ENCODE measurements around the gene PIGBOS1. TPM values are rescaled to one million over a fixed set of nuclear protein-coding genes. Genes with fewer than 3 reads are reported as not detected.

Gene PIGBOS1
- 10.9 and 11.7 TPM in 2 replicates for total RNA-seq (2022)
- percentile 82 among the genes with signal in this experiment for Bru-seq, nascent RNA
- percentile 90 among the genes with signal in this experiment for BruChase-seq, experiment 1, labeled RNA remaining after a 2-hour chase
- percentile 82 among the genes with signal in this experiment for BruChase-seq, experiment 2, labeled RNA remaining after a 6-hour chase
- long read RNA-seq, transcript PIGBOS1-201 (2 exons, 866 nt) = minor isoform, 5 of 17 reads
- long read RNA-seq, transcript PIGBOS1-203 (2 exons, 801 nt) = major isoform, 7 of 17 reads
- long read RNA-seq, partial matches to known transcripts = 0 of 17 reads
- long read RNA-seq, other reads (novel, unspliced or antisense) = 3 of 17 reads

- Histone ChIP-seq H3K9me3 (no peaks in the 10 kb centered on the region), H3K4me1 (no peaks in the 10 kb centered on the region), H3K27me3 (replicated peaks; ENCODE audit: control insufficient read depth, insufficient read depth, low read length) (no peaks in the 10 kb centered on the region), H3K36me3 (ENCODE audit: control insufficient read depth, insufficient read depth, low read length) (no peaks in the 10 kb centered on the region), H3K4me3 (ENCODE audit: low read depth, low read length) (peak within 1 kb of the TSS; percentile 64)
- intact Hi-C loops (cut with micrococcal nuclease; ENCODE audit: unreplicated experiment) = loop anchor here (1.0 to 2.0 kb wide), 2 partner anchors 89 to 116 kb away; partner anchors contain the start of genes CCPG1 and PIERCE2
- CTCF ChIA-PET = interaction anchor here (0.9 to 2.0 kb wide), 3 partner anchors 40 to 121 kb away, joined by 3 to 10 read pairs (median 6); no protein-coding TSS in a partner anchor
- H3K36me3 Mint-ChIP-seq (ENCODE audit: insufficient read depth, unreplicated experiment) = peaks cover 6% of the 10 kb centered on the region
- H3K27me3 Mint-ChIP-seq (ENCODE audit: insufficient read depth, unreplicated experiment) = no peaks in the 10 kb centered on the region
- TF ChIP-seq, protein P1, sequence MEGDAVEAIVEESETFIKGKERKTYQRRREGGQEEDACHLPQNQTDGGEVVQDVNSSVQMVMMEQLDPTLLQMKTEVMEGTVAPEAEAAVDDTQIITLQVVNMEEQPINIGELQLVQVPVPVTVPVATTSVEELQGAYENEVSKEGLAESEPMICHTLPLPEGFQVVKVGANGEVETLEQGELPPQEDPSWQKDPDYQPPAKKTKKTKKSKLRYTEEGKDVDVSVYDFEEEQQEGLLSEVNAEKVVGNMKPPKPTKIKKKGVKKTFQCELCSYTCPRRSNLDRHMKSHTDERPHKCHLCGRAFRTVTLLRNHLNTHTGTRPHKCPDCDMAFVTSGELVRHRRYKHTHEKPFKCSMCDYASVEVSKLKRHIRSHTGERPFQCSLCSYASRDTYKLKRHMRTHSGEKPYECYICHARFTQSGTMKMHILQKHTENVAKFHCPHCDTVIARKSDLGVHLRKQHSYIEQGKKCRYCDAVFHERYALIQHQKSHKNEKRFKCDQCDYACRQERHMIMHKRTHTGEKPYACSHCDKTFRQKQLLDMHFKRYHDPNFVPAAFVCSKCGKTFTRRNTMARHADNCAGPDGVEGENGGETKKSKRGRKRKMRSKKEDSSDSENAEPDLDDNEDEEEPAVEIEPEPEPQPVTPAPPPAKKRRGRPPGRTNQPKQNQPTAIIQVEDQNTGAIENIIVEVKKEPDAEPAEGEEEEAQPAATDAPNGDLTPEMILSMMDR (IDR thresholded peaks at IDR 0.05; ENCODE audit: insufficient read depth in 1 of 2, low read depth in 1 of 2, low read length in 1 of 2, severe bottlenecking in 1 of 2, unreplicated experiment in 1 of 2) = peak in 1 of 2 experiments; percentile 16
- BruUV-seq (replicated peaks) = TSS peak; percentile 39
- POLR2A ChIA-PET = interaction anchor here (0.7 to 1.3 kb wide), 5 partner anchors 40 to 516 kb away, joined by 3 to 8 read pairs (median 3); partner anchors contain the start of genes CCPG1 and PIERCE2
- no peaks in the 10 kb centered on the region for H3K9me3 Mint-ChIP-seq (ENCODE audit: unreplicated experiment)
- H3K4me1 Mint-ChIP-seq (ENCODE audit: low read depth, unreplicated experiment) = peaks cover 6% of the 10 kb centered on the region
- H3K4me3 Mint-ChIP-seq (ENCODE audit: unreplicated experiment) = peak within 1 kb of the TSS; percentile 75
- peak within 1 kb of the TSS; percentile 94 for H3K27ac Mint-ChIP-seq (ENCODE audit: unreplicated experiment)
- DNase-seq = peak; percentile 86 to 89
Measured at GRCh38 chr15:55318588-55319494, at the start of gene PIGBOS1, which contains the start of gene PIGB. PIGBOS1 (minus strand) TSS chr15:55319123; CDS start chr15:55317792, 1,331 bp downstream. PIGB (plus strand) TSS chr15:55319222; CDS start chr15:55319251, 29 bp downstream.

GRCh38 chr15:55366981-55367380 lies 48.1 kb upstream of the PIGBOS1 start:
- no TSS peak for BruUV-seq (replicated peaks)
- Mint-ChIP-seq H3K9me3 (ENCODE audit: unreplicated experiment) (no peaks in the 10 kb centered on the region), H3K27me3 (ENCODE audit: insufficient read depth, unreplicated experiment) (no peaks in the 10 kb centered on the region), H3K27ac (ENCODE audit: unreplicated experiment) (no peak overlapping the region), H3K4me1 (ENCODE audit: low read depth, unreplicated experiment) (peaks cover 12% of the 10 kb centered on the region), H3K36me3 (ENCODE audit: insufficient read depth, unreplicated experiment) (peaks cover 6% of the 10 kb centered on the region), H3K4me3 (ENCODE audit: unreplicated experiment) (no peak overlapping the region)
- TF ChIP-seq, protein P1 (IDR thresholded peaks at IDR 0.05; ENCODE audit: insufficient read depth in 1 of 2, low read depth in 1 of 2, low read length in 1 of 2, severe bottlenecking in 1 of 2, unreplicated experiment in 1 of 2) = no peak
- no peak for DNase-seq
- no peaks in the 10 kb centered on the region for H3K27me3 ChIP-seq (replicated peaks; ENCODE audit: control insufficient read depth, insufficient read depth, low read length)
- H3K4me3 ChIP-seq (ENCODE audit: low read depth, low read length) = no peak overlapping the region
- CTCF ChIA-PET = no interaction called here
- no peaks in the 10 kb centered on the region for H3K36me3 ChIP-seq (ENCODE audit: control insufficient read depth, insufficient read depth, low read length)
- intact Hi-C loops (cut with micrococcal nuclease; ENCODE audit: unreplicated experiment) = no loop called here
- H3K9me3 ChIP-seq = no peaks in the 10 kb centered on the region
- H3K4me1 ChIP-seq = peaks cover 28% of the 10 kb centered on the region
- POLR2A ChIA-PET = no interaction called here

- BruUV-seq (replicated peaks) = no TSS peak
- Mint-ChIP-seq H3K27ac (ENCODE audit: unreplicated experiment) (no peak overlapping the region), H3K9me3 (ENCODE audit: unreplicated experiment) (no peaks in the 10 kb centered on the region), H3K4me3 (ENCODE audit: unreplicated experiment) (no peak overlapping the region), H3K4me1 (ENCODE audit: low read depth, unreplicated experiment) (peaks cover 34% of the 10 kb centered on the region), H3K36me3 (ENCODE audit: insufficient read depth, unreplicated experiment) (peaks cover 13% of the 10 kb centered on the region), H3K27me3 (ENCODE audit: insufficient read depth, unreplicated experiment) (no peaks in the 10 kb centered on the region)
- Histone ChIP-seq H3K4me1 (peaks cover 52% of the 10 kb centered on the region), H3K4me3 (ENCODE audit: low read depth, low read length) (no peak overlapping the region), H3K9me3 (no peaks in the 10 kb centered on the region), H3K27me3 (replicated peaks; ENCODE audit: control insufficient read depth, insufficient read depth, low read length) (no peaks in the 10 kb centered on the region), H3K36me3 (ENCODE audit: control insufficient read depth, insufficient read depth, low read length) (no peaks in the 10 kb centered on the region)
- ChIA-PET CTCF (no interaction called here), POLR2A (no interaction called here)
- intact Hi-C loops (cut with micrococcal nuclease; ENCODE audit: unreplicated experiment) = loop anchor here (5.0 kb wide), 1 partner anchor 1530 kb away; no protein-coding TSS in a partner anchor
- TF ChIP-seq, protein P1 (IDR thresholded peaks at IDR 0.05; ENCODE audit: insufficient read depth in 1 of 2, low read depth in 1 of 2, low read length in 1 of 2, severe bottlenecking in 1 of 2, unreplicated experiment in 1 of 2) = no peak
- peak in 1 of 2 experiments; percentile 23 for DNase-seq
Measured at GRCh38 chr15:55362641-55363040, 43.7 kb upstream of the PIGBOS1 start.
